HCT116 (cell line): Measurements from ENCODE around the gene NUP210. TPM values are rescaled to one million over a fixed set of nuclear protein-coding genes. Genes with fewer than 3 reads are reported as not detected.

Experiments used
- ATAC-seq: fragments of 200-7000 bp; cut with Tn5 transposase; 2 replicates; pipeline ENCODE4 v1.9.1; 2020; ENCODE audit warnings: mild to moderate bottlenecking, moderate library complexity
- BruUV-seq: library from RNA; stranded (reverse); fragments of 400-500 nt; replicated peaks from 2 replicates; lab custom pipeline; 2021; lab: Mats Ljungman, UMichigan
- CTCF ChIA-PET: fragments of 300-600 bp; sonication (Branson Sonifier 250); formaldehyde crosslinking; loops from one replicate; lab custom pipeline; 2021; ENCODE audit warnings: antibody characterized with exemption; lab: Charles Lee
- POLR2A ChIA-PET: fragments of 300-600, 350-600 bp; sonication (Branson Sonifier 250); formaldehyde crosslinking; loops from one replicate; lab custom pipeline; 2021; ENCODE audit warnings: antibody characterized with exemption; lab: Charles Lee
- RAD21 ChIA-PET, 2 experiments: fragments of 300-600 bp; sonication (Branson Sonifier 250); formaldehyde crosslinking; loops; one replicate each; lab custom pipeline; 2023; ENCODE audit warnings: low total read pairs in 2 of 2; ENCODE audit not compliant: uncharacterized antibody in 2 of 2, unreplicated experiment in 2 of 2, low non-redundant PET in 1 of 2; lab: Charles Lee
- DNase-seq: peaks from one replicate; pipeline ENCODE4 v3.0.0-alpha.2; 2010; ENCODE audit warnings: low read depth, low spot score
- H2AFZ ChIP-seq: fragments of 200-600 bp; shearing (Covaris generic), sonication (generic); 2 replicates; pipeline ENCODE4 v1.6.1; 2017; ENCODE audit warnings: low read depth, mixed run types, mixed read lengths, antibody characterized with exemption, low read length; ENCODE audit not compliant: poor library complexity, severe bottlenecking
- H3K27ac ChIP-seq: 2 replicates; pipeline ENCODE4 v1.5.1; 2012; ENCODE audit warnings: low read depth, low read length
- H3K27me3 ChIP-seq: fragments of 200-600 bp; sonication (generic); 2 replicates; pipeline ENCODE4 v1.6.1; 2016; ENCODE audit warnings: mixed run types, low read length, mixed read lengths; ENCODE audit not compliant: insufficient read depth
- H3K36me3 ChIP-seq, 2 experiments: fragments of 200-500 bp in 1 of 2; fragments of 200-600 bp in 1 of 2; sonication (Bioruptor generic) in 1 of 2; sonication (generic) in 1 of 2; 2 replicates each; pipeline versions ENCODE4 v1.5.1 to v1.6.1; 2014 to 2016; ENCODE audit warnings: low read length in 2 of 2, inconsistent platforms in 1 of 2, mixed read lengths in 1 of 2, mixed run types in 1 of 2; ENCODE audit not compliant: insufficient read depth in 2 of 2, control insufficient read depth in 1 of 2
- H3K4me1 ChIP-seq, 2 experiments: fragments of 200-600 bp in 1 of 2; sonication (generic) in 1 of 2; 2 replicates each; pipeline versions ENCODE4 v1.5.1 to v1.6.1; 2012 to 2017; ENCODE audit warnings: low read length in 2 of 2, inconsistent platforms in 1 of 2, mild to moderate bottlenecking in 1 of 2, mixed read lengths in 1 of 2, mixed run types in 1 of 2, moderate library complexity in 1 of 2; ENCODE audit not compliant: insufficient read depth in 2 of 2, control insufficient read depth in 1 of 2
- H3K4me2 ChIP-seq: fragments of 200-600 bp; sonication (generic); 2 replicates; pipeline ENCODE4 v1.6.1; 2017; ENCODE audit warnings: mixed run types, low read length, mixed read lengths
- H3K4me3 ChIP-seq, 2 experiments: fragments of 200-600 bp in 1 of 2; sonication (generic) in 1 of 2; replicated peaks in 1 of 2; 2 replicates each; pipeline ENCODE4 v1.5.1; 2011 to 2016; ENCODE audit warnings: low read length in 2 of 2, control low read depth in 1 of 2, low read depth in 1 of 2, mild to moderate bottlenecking in 1 of 2, mixed read lengths in 1 of 2, mixed run types in 1 of 2
- H3K79me2 ChIP-seq: fragments of 200-600 bp; sonication (generic); 2 replicates; pipeline ENCODE4 v1.6.1; 2017; ENCODE audit warnings: mild to moderate bottlenecking, mixed run types, low read length, moderate library complexity, mixed read lengths; ENCODE audit not compliant: insufficient read depth
- H3K9ac ChIP-seq: fragments of 200-600 bp; sonication (generic); 2 replicates; pipeline ENCODE4 v1.6.1; 2016; ENCODE audit warnings: low read length, mixed read lengths
- H3K9me2 ChIP-seq: fragments of 200-600 bp; sonication (generic), shearing (Covaris generic); 2 replicates; pipeline ENCODE4 v1.6.1; 2017; ENCODE audit warnings: mixed run types, mild to moderate bottlenecking, moderate library complexity; ENCODE audit not compliant: insufficient read depth
- H3K9me3 ChIP-seq, 2 experiments: fragments of 200-500 bp in 1 of 2; fragments of 200-600 bp in 1 of 2; sonication (Bioruptor generic) in 1 of 2; sonication (generic) in 1 of 2; 2 replicates each; pipeline ENCODE4 v1.6.1; 2014 to 2017; ENCODE audit warnings: low read length in 2 of 2, mixed read lengths in 2 of 2, inconsistent platforms in 1 of 2, low read depth in 1 of 2, mild to moderate bottlenecking in 1 of 2, mixed run types in 1 of 2, moderate library complexity in 1 of 2; ENCODE audit not compliant: control insufficient read depth in 1 of 2, insufficient read depth in 1 of 2
- H4K20me1 ChIP-seq: fragments of 200-600 bp; sonication (generic), shearing (Covaris generic); 2 replicates; pipeline ENCODE4 v1.6.1; 2017; ENCODE audit warnings: mixed run types, mild to moderate bottlenecking, moderate library complexity; ENCODE audit not compliant: insufficient read depth
- CBX3 ChIP-seq: IDR thresholded peaks from 2 replicates; pipeline ENCODE4 v1.6.1; 2012; ENCODE audit warnings: low read depth
- EGR1 ChIP-seq: IDR thresholded peaks from 2 replicates; pipeline ENCODE4 v1.6.1; 2012; ENCODE audit warnings: low read depth
- EZH2phosphoT487 ChIP-seq: fragments of 200-600 bp; IDR thresholded peaks from 2 replicates; pipeline ENCODE4 v1.6.1; 2018; ENCODE audit warnings: antibody characterized with exemption, borderline replicate concordance
- FOSL1 ChIP-seq: IDR thresholded peaks from 2 replicates; pipeline ENCODE4 v1.6.1; 2012; ENCODE audit warnings: low read depth
- JUND ChIP-seq: IDR thresholded peaks from 2 replicates; pipeline ENCODE4 v1.6.1; 2012
- POLR2AphosphoS5 ChIP-seq: IDR thresholded peaks from 2 replicates; pipeline ENCODE4 v1.6.1; 2011; ENCODE audit warnings: mild to moderate bottlenecking, low read depth, low read length, moderate library complexity
- SIN3A ChIP-seq: IDR thresholded peaks from 2 replicates; pipeline ENCODE4 v1.6.1; 2012; ENCODE audit warnings: low read depth
- SP1 ChIP-seq: IDR thresholded peaks from 2 replicates; pipeline ENCODE4 v1.6.1; 2012; ENCODE audit warnings: low read depth
- SRF ChIP-seq: IDR thresholded peaks from 2 replicates; pipeline ENCODE4 v1.6.1; 2012; ENCODE audit warnings: low read depth
- TCF7L2 ChIP-seq: IDR thresholded peaks from 2 replicates; pipeline ENCODE4 v1.7.0; 2011; ENCODE audit warnings: borderline replicate concordance, inconsistent platforms; ENCODE audit not compliant: insufficient read depth, insufficient read length; ENCODE audit errors: extremely low read depth
- ZBTB33 ChIP-seq: IDR thresholded peaks from 2 replicates; pipeline ENCODE4 v1.6.1; 2011; ENCODE audit warnings: mild to moderate bottlenecking, low read length, moderate library complexity; ENCODE audit not compliant: insufficient replicate concordance; ENCODE audit errors: extremely low read depth
- intact Hi-C: fragments of 100-400 bp; cut with micrococcal nuclease; formaldehyde crosslinking; loops from 2 replicates; pipeline ENCODE4 v1.10.0; 2022
- total RNA-seq: library from RNA; stranded (reverse); gene quantifications from one replicate; pipeline ENCODE4 v1.2.1, GENCODE V29; 2021; ENCODE audit not compliant: unreplicated experiment

NUP210 gene
- total RNA-seq, 1 experiment from 2014 or later = 74.9 TPM

GRCh38 chr3:13307041-13307440 lies 113.1 kb downstream of the NUP210 start:
- no peaks in the 10 kb centered on the region for H3K79me2 ChIP-seq
- no peaks in the 10 kb centered on the region for H3K9me3 ChIP-seq
- ChIA-PET RAD21 (no interaction called here), POLR2A (no interaction called here), CTCF (no interaction called here)
- H3K4me3 ChIP-seq = no peak overlapping the region
- H3K9me2 ChIP-seq = no peaks in the 10 kb centered on the region
- H3K4me2 ChIP-seq = no peak overlapping the region
- no peak overlapping the region for H3K9ac ChIP-seq
- intact Hi-C loops = no loop called here
- H3K27ac ChIP-seq = no peak overlapping the region
- no TSS peak for BruUV-seq
- DNase-seq = no peak
- no peaks in the 10 kb centered on the region for H3K27me3 ChIP-seq
- H3K4me1 ChIP-seq = peaks cover 0 to 2% of the 10 kb centered on the region in 2 experiments; a peak in 3 of 4 replicates
- H4K20me1 ChIP-seq = no peaks in the 10 kb centered on the region
- TF ChIP-seq EZH2phosphoT487 = no peak
- no peak for TF ChIP-seq SRF
- no peak for TF ChIP-seq EGR1
- TF ChIP-seq SIN3A = no peak
- no peak for TF ChIP-seq FOSL1
- TF ChIP-seq JUND = no peak
- no peak for TF ChIP-seq CBX3
- no peaks in the 10 kb centered on the region for H3K36me3 ChIP-seq
- no peak overlapping the region for H2AFZ ChIP-seq
- ATAC-seq = no peak

DNA sequence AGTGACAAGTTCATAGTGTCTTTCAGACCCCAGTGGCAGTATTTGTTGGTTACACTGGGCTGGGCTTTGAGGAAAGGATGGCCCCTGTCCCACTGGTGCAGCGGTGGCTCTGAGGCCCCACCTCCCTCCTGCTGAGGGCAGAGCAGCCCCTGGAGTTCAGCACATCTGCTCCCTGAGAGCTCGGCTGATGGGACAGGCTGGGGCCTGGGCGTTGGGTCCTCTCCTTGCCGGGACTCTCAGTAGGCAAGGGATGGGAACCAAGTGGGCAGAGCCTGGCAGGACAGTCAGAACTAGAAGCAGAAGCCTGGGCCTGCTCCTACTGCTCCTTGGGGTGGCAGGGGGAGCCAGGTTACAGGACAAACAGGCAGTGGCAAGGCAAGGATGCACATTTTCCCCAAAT lies 114.5 kb downstream of the NUP210 start:
- ChIA-PET RAD21 (no interaction called here), CTCF (no interaction called here), POLR2A (no interaction called here)
- no peaks in the 10 kb centered on the region for H3K9me3 ChIP-seq
- H3K4me2 ChIP-seq = no peak overlapping the region
- H3K36me3 ChIP-seq = no peaks in the 10 kb centered on the region
- H2AFZ ChIP-seq = no peak overlapping the region
- H4K20me1 ChIP-seq = no peaks in the 10 kb centered on the region
- H3K4me3 ChIP-seq = no peak overlapping the region
- H3K27me3 ChIP-seq = no peaks in the 10 kb centered on the region
- H3K9ac ChIP-seq = no peak overlapping the region
- peaks cover 8 to 12% of the 10 kb centered on the region in 2 experiments for H3K4me1 ChIP-seq
- ATAC-seq (no peak), DNase-seq (no peak)
- no TSS peak for BruUV-seq
- intact Hi-C loops = no loop called here
- no peaks in the 10 kb centered on the region for H3K79me2 ChIP-seq
- no peaks in the 10 kb centered on the region for H3K9me2 ChIP-seq
- H3K27ac ChIP-seq = no peak overlapping the region
- no peak for TF ChIP-seq POLR2AphosphoS5
- TF ChIP-seq SP1 = no peak
- TF ChIP-seq EGR1 = no peak
- TF ChIP-seq TCF7L2 = no peak
- no peak for TF ChIP-seq FOSL1
- TF ChIP-seq ZBTB33 = no peak
